Measurements from ENCODE around the gene XXYLT1. TPM values are rescaled to one million over a fixed set of nuclear protein-coding genes. Genes with fewer than 3 reads are reported as not detected.
"Not testable (repeated sequence)": the region's sequence is repeated elsewhere in the genome, so short reads cannot be mapped to it uniquely, and the experiment has no call there.

Gene XXYLT1
- polyA plus RNA-seq, 1 donor (not counting 4 experiments of a cell fraction or from before 2014, with no cell fraction given), result 11.1 TPM

- Histone ChIP-seq H3K27ac (ENCODE audit: control insufficient read depth, insufficient read depth, low read length) (no peak overlapping the region), H2AFZ (ENCODE audit: control insufficient read depth, low read length) (no peak overlapping the region), H3K4me1 (ENCODE audit: control insufficient read depth, extremely low read depth, insufficient read depth, low read length) (peaks cover 22% of the 10 kb centered on the region), H3K4me3 (ENCODE audit: control insufficient read depth in 2 of 3, extremely low read depth in 1 of 3, insufficient read depth in 2 of 3, low read depth in 1 of 3, low read length in 3 of 3) (no peak overlapping the region), H3K79me2 (ENCODE audit: control insufficient read depth, insufficient read depth, low read length) (no peaks in the 10 kb centered on the region), H3K9me3 (ENCODE audit: control insufficient read depth, low read depth, low read length) (no peaks in the 10 kb centered on the region), H3K9ac (ENCODE audit: control insufficient read depth, extremely low read depth, insufficient read depth, low read length) (no peak overlapping the region), H3K36me3 (ENCODE audit: control insufficient read depth in 2 of 2, extremely low read depth in 1 of 2, insufficient read depth in 2 of 2, low read length in 2 of 2) (no peaks in the 10 kb centered on the region), H3K9me1 (ENCODE audit: control insufficient read depth, extremely low read depth, insufficient read depth, low read length) (no peaks in the 10 kb centered on the region), H3K27me3 (ENCODE audit: control insufficient read depth, extremely low read depth, insufficient read depth, low read length) (no peaks in the 10 kb centered on the region), H3K4me2 (ENCODE audit: control insufficient read depth, extremely low read depth, insufficient read depth, low read depth, low read length) (no peak overlapping the region), H4K20me1 (ENCODE audit: control insufficient read depth, extremely low read depth, insufficient read depth, low read length) (no peaks in the 10 kb centered on the region)
- TF ChIP-seq CTCF (optimal IDR thresholded peaks at IDR 0.05 in 1 of 3, IDR thresholded peaks at IDR 0.05 in 1 of 3, conservative IDR thresholded peaks at IDR 0.05 in 1 of 3; ENCODE audit: extremely low read depth in 1 of 3, insufficient read depth in 2 of 3, low read length in 3 of 3) (no peak), EZH2 (IDR thresholded peaks at IDR 0.05; ENCODE audit: low read length) (no peak)
- dilution Hi-C loops (cut with MboI; ENCODE audit: extremely low pct_ligation_motif_present, low sequenced_read_pairs), result no loop called here
- DNase-seq (ENCODE audit: low read depth, low spot score) (no peak), FAIRE-seq (no peak)
These were observed 177.2 kb downstream of the XXYLT1 start for GRCh38 chr3:195093731-195094130.

GRCh38 chr3:195087840-195088601, 182.9 kb downstream of the XXYLT1 start:
- Histone ChIP-seq H2AFZ (ENCODE audit: control insufficient read depth, low read length) (peak overlapping the region; percentile 59), H3K27ac (ENCODE audit: control insufficient read depth, insufficient read depth, low read length) (peak overlapping the region; percentile 12), H3K4me3 (ENCODE audit: control insufficient read depth in 2 of 3, extremely low read depth in 1 of 3, insufficient read depth in 2 of 3, low read depth in 1 of 3, low read length in 3 of 3) (peak overlapping the region in 1 of 3 experiments; percentile 20), H3K4me2 (ENCODE audit: control insufficient read depth, extremely low read depth, insufficient read depth, low read depth, low read length) (peak overlapping the region; percentile 33), H3K9ac (ENCODE audit: control insufficient read depth, extremely low read depth, insufficient read depth, low read length) (peak overlapping the region; percentile 43)
- H3K9me1 ChIP-seq (ENCODE audit: control insufficient read depth, extremely low read depth, insufficient read depth, low read length); H3K36me3 ChIP-seq (ENCODE audit: control insufficient read depth in 2 of 2, extremely low read depth in 1 of 2, insufficient read depth in 2 of 2, low read length in 2 of 2); dilution Hi-C loops (cut with MboI; ENCODE audit: extremely low pct_ligation_motif_present, low sequenced_read_pairs); H3K79me2 ChIP-seq (ENCODE audit: control insufficient read depth, insufficient read depth, low read length); H3K27me3 ChIP-seq (ENCODE audit: control insufficient read depth, extremely low read depth, insufficient read depth, low read length); DNase-seq (ENCODE audit: low read depth, low spot score); H3K9me3 ChIP-seq (ENCODE audit: control insufficient read depth, low read depth, low read length); H3K4me1 ChIP-seq (ENCODE audit: control insufficient read depth, extremely low read depth, insufficient read depth, low read length); FAIRE-seq; H4K20me1 ChIP-seq (ENCODE audit: control insufficient read depth, extremely low read depth, insufficient read depth, low read length): not testable (repeated sequence)
